ENCODE data around the gene AFTPH. TPM values are rescaled to one million over a fixed set of nuclear protein-coding genes. Genes with fewer than 3 reads are reported as not detected.

Gene AFTPH
- polyA plus RNA-seq, 1 experiment, result 22.0 TPM

DNA sequence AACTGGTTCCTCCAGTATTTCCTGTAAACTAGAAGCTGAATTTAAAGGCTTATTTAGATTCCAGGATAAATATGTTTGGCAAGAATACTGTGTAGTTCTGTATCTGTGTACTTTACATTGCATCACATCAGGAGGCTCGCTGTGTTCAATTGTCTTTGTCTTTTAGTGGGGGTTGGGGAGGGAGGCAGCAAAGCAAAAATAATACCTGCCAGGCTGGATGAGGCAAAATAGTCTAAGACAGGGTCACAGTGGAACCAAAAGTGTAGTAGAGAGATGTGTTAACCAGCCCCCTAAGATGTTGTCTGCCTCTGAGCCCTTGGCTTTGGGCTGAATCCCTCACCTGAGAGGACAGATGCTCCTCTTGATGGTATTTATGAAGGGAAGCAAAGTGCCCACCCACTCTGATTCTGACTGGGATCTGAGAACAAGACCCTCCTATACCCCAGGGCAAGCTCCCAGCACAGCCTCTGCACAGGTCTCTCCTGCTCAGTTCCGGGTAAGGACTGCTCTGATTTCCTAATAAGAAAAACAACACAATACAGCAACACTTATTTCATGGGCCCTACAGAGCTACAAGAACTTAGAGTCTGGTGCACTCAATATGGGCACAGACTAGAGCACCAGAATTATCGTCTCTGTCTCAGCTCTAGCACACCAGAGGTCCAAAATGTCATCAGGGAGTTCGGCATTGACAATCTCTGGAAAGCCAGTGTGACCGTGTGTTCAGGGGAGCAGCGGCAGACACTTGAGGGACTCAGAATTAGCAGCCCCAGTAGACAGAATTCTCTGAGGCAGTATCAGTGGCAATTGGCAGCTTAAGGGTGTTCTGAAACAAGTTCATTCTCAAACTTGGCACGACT is 7.2 kb upstream of the AFTPH start:
- Histone ChIP-seq H3K9me3 (ENCODE audit: control insufficient read depth, insufficient read depth, low read length) (no peaks in the 10 kb centered on the region), H3K27ac (ENCODE audit: low read depth, low read length) (no peak overlapping the region), H3K27me3 (ENCODE audit: control insufficient read depth, insufficient read depth, low read length) (peaks cover 28% of the 10 kb centered on the region), H3K4me3 (ENCODE audit: low read depth, low read length) (no peak overlapping the region)
- CTCF ChIA-PET, result interaction anchor here (0.5 to 0.9 kb wide), 2 partner anchors 29 to 32 kb away, joined by 3 to 5 read pairs; no protein-coding TSS in a partner anchor
- DNase-seq (ENCODE audit: low read depth, low spot score), result no peak
- POLR2A ChIA-PET, result no interaction called here
- TF ChIP-seq, protein P1, sequence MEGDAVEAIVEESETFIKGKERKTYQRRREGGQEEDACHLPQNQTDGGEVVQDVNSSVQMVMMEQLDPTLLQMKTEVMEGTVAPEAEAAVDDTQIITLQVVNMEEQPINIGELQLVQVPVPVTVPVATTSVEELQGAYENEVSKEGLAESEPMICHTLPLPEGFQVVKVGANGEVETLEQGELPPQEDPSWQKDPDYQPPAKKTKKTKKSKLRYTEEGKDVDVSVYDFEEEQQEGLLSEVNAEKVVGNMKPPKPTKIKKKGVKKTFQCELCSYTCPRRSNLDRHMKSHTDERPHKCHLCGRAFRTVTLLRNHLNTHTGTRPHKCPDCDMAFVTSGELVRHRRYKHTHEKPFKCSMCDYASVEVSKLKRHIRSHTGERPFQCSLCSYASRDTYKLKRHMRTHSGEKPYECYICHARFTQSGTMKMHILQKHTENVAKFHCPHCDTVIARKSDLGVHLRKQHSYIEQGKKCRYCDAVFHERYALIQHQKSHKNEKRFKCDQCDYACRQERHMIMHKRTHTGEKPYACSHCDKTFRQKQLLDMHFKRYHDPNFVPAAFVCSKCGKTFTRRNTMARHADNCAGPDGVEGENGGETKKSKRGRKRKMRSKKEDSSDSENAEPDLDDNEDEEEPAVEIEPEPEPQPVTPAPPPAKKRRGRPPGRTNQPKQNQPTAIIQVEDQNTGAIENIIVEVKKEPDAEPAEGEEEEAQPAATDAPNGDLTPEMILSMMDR (IDR thresholded peaks at IDR 0.05; ENCODE audit: low read depth, low read length), result no peak

DNA sequence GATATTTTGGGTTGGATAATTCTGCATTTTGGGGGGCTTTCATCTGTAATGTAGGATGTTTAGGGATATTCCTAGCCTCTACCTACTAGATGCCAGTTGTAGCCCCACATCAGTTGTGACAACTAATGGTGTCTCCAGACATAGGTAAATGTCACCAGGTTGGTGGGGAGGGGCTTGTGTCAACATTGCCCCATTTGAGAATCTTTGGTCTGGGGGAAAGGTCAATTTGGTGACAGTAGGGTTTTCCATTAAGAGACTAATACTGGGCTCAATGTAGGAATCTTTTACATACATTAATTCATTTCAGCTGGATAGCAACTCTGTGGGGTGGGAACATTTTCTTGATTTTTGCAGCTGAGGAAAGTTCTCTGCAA is 6.6 kb upstream of the AFTPH start:
- Histone ChIP-seq H3K27me3 (ENCODE audit: control insufficient read depth, insufficient read depth, low read length) (peaks cover 28% of the 10 kb centered on the region), H3K4me3 (ENCODE audit: low read depth, low read length) (no peak overlapping the region), H3K27ac (ENCODE audit: low read depth, low read length) (no peak overlapping the region), H3K9me3 (ENCODE audit: control insufficient read depth, insufficient read depth, low read length) (no peaks in the 10 kb centered on the region)
- ChIA-PET CTCF (interaction anchor here (2.0 kb wide), 1 partner anchor 187 kb away, joined by 9 read pairs; no protein-coding TSS in a partner anchor), POLR2A (no interaction called here)
- DNase-seq (ENCODE audit: low read depth, low spot score), result no peak
- TF ChIP-seq, protein P1 (IDR thresholded peaks at IDR 0.05; ENCODE audit: low read depth, low read length), result no peak

DNA sequence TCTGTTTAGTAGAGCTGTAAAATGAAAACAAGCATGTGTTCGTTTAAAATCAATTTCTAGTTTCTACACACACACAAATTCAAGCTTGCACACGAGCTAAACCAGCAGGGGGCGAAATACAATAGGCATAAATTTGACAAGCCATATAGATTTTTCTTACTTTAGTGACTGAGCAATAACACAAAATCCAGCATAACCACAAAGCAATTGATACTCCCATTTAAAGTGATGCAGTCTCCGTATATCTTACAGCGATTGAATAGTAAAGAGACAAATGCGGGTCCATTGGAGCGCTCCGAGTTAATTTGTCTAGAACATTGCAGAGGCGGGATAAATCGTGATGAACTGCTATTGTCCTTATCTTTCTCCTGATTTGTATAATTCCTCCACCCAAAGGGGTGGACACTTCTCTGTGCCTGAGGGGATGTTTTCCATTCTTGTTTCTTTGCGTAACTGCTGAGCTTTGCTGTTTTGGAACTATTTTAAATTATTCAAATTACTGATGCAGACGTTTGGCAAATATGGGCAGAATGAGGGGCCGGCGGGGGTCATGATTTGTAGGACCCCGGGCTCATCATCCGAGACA is 1.2 kb upstream of the AFTPH start:
- Histone ChIP-seq H3K4me3 (ENCODE audit: low read depth, low read length) (peak overlapping the region; percentile 91), H3K27ac (ENCODE audit: low read depth, low read length) (no peak overlapping the region), H3K9me3 (ENCODE audit: control insufficient read depth, insufficient read depth, low read length) (no peaks in the 10 kb centered on the region; the same call in 1 of the 2 replicates), H3K27me3 (ENCODE audit: control insufficient read depth, insufficient read depth, low read length) (peaks cover 13% of the 10 kb centered on the region)
- ChIA-PET CTCF (interaction anchor here (0.6 to 3.0 kb wide), 35 partner anchors 9 to 1051 kb away, joined by 3 to 63 read pairs (median 6); no protein-coding TSS in a partner anchor), POLR2A (no interaction called here)
- TF ChIP-seq, protein P1 (IDR thresholded peaks at IDR 0.05; ENCODE audit: low read depth, low read length), result peak; percentile 83
- DNase-seq (ENCODE audit: low read depth, low spot score), result peak; percentile 60

DNA sequence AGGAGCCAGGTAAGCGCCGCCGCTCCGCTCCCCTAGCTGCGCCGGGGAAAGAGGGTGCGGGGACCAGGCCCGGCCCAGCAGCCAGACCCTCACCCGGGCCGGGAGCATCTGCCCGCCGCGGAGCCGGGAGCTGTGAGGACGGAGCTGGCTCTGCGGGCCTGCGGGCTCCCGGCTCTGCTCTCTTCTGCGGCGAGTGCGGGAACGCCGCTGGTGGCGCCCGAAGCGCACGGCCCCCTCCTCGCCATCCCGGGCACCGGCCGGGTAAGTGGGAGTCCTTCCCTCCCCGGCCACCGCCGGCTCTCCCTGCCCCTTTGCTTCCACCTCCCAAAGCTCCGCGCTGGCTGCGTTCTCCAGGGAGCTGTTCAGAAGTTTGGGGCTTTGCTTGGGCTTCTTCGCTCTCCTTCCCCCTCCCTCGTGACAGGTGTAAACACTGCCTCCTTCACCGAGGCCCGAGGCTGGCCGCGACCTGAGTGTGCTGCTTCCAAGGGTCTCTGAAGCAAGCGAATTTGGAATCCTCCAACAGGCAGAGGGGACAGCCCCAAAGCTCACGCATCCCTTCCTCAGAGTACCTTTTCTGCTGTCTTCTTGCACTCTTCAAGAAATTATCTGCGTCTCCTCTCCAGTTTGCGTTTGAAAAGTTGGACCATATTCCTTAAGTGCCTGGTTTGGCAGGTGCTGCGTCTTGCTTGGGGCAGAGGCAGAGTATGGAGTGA is 632 bp downstream of the AFTPH start:
- H3K27me3 ChIP-seq (ENCODE audit: control insufficient read depth, insufficient read depth, low read length), result peaks cover 11% of the 10 kb centered on the region
- H3K4me3 ChIP-seq (ENCODE audit: low read depth, low read length), result peak overlapping the region; percentile 91
- TF ChIP-seq, protein P1 (IDR thresholded peaks at IDR 0.05; ENCODE audit: low read depth, low read length), result no peak
- peak overlapping the region; percentile 81 for H3K27ac ChIP-seq (ENCODE audit: low read depth, low read length)
- ChIA-PET POLR2A (interaction anchor here (0.7 to 1.0 kb wide), 2 partner anchors 17 to 70 kb away, joined by 3 read pairs; no protein-coding TSS in a partner anchor), CTCF (interaction anchor here (0.5 to 3.0 kb wide), 7 partner anchors 37 to 194 kb away, joined by 3 to 63 read pairs (median 5); no protein-coding TSS in a partner anchor)
- no peaks in the 10 kb centered on the region; the same call in 1 of the 2 replicates for H3K9me3 ChIP-seq (ENCODE audit: control insufficient read depth, insufficient read depth, low read length)
- DNase-seq (ENCODE audit: low read depth, low spot score), result no peak
